HepG2 (cell line): ENCODE data around the gene FGA. TPM values are rescaled to one million over a fixed set of nuclear protein-coding genes. Genes with fewer than 3 reads are reported as not detected.

ENCODE experiments used
- DRAP1 ChIP-seq: IDR thresholded peaks from 2 replicates; pipeline ENCODE4 v1.6.1; 2016; ENCODE audit warnings: missing genetic modification reagents, missing compliant biosample characterization
- FOXO1 ChIP-seq: sonication (generic); formaldehyde crosslinking; IDR thresholded peaks from 2 replicates; pipeline ENCODE4 v1.4.0; 2020; ENCODE audit warnings: missing genetic modification reagents
- HHEX ChIP-seq: IDR thresholded peaks from 2 replicates; pipeline ENCODE4 v1.6.1; 2016; ENCODE audit warnings: control low read depth
- HOXA5 ChIP-seq: sonication (generic); formaldehyde crosslinking; IDR thresholded peaks from 2 replicates; pipeline ENCODE4 v1.4.0; 2020; ENCODE audit warnings: missing genetic modification reagents
- IRF2 ChIP-seq: IDR thresholded peaks from 2 replicates; pipeline ENCODE4 v1.6.1; 2018; ENCODE audit warnings: missing genetic modification reagents, missing compliant biosample characterization
- KAT8 ChIP-seq: IDR thresholded peaks from 2 replicates; pipeline ENCODE4 v1.6.1; 2016; ENCODE audit warnings: missing genetic modification reagents, missing compliant biosample characterization
- KLF16 ChIP-seq, 2 experiments: sonication (generic) in 1 of 2; formaldehyde crosslinking in 1 of 2; IDR thresholded peaks; 2 replicates each; pipeline versions ENCODE4 v1.6.1 to v1.8.0; 2016 to 2023; ENCODE audit warnings: missing genetic modification reagents in 2 of 2, missing compliant biosample characterization in 1 of 2
- MIER2 ChIP-seq: IDR thresholded peaks from 2 replicates; pipeline ENCODE4 v1.6.1; 2016; ENCODE audit warnings: missing biosample characterization, missing genetic modification reagents
- PHF21A ChIP-seq: sonication (generic); formaldehyde crosslinking; IDR thresholded peaks from 2 replicates; pipeline ENCODE4 v1.5.0; 2020; ENCODE audit warnings: mild to moderate bottlenecking, missing genetic modification reagents
- TBX2 ChIP-seq: sonication (generic); formaldehyde crosslinking; IDR thresholded peaks from 2 replicates; pipeline ENCODE4 v1.5.0; 2020; ENCODE audit warnings: missing genetic modification reagents, mild to moderate bottlenecking, borderline replicate concordance
- ZBTB4 ChIP-seq: sonication (generic); formaldehyde crosslinking; IDR thresholded peaks from 2 replicates; pipeline ENCODE4 v1.4.0; 2020; ENCODE audit warnings: missing genetic modification reagents, mild to moderate bottlenecking, borderline replicate concordance
- ZBTB42 ChIP-seq: sonication (generic); formaldehyde crosslinking; IDR thresholded peaks from 2 replicates; pipeline ENCODE4 v1.5.0; 2020; ENCODE audit warnings: mild to moderate bottlenecking, missing genetic modification reagents
- ZMYM2 ChIP-seq: sonication (generic); formaldehyde crosslinking; IDR thresholded peaks from 2 replicates; pipeline ENCODE4 v1.8.0; 2022; ENCODE audit warnings: mild to moderate bottlenecking, missing genetic modification reagents
- ZNF331 ChIP-seq: sonication (generic); formaldehyde crosslinking; IDR thresholded peaks from 2 replicates; pipeline ENCODE4 v1.4.0; 2020; ENCODE audit warnings: missing genetic modification reagents
- ZNF746 ChIP-seq: sonication (generic); formaldehyde crosslinking; IDR thresholded peaks from 2 replicates; pipeline ENCODE4 v1.8.0; 2022; ENCODE audit warnings: mild to moderate bottlenecking, missing genetic modification reagents
- ZNF878 ChIP-seq: sonication (generic); formaldehyde crosslinking; IDR thresholded peaks from 2 replicates; pipeline ENCODE4 v1.8.1; 2023; ENCODE audit warnings: mild to moderate bottlenecking, missing genetic modification reagents, moderate library complexity
- polyA plus RNA-seq, 8 experiments: library from polyadenylated mRNA; depleted of rRNA in 3 of 8; stranded (reverse) in 7 of 8; unstranded in 1 of 8; fragments of >200 nt; fragmentation: Illumina TruSeq in 4 of 8; extraction: Trizol in 4 of 8; gene quantifications; 2 replicates each; pipeline versions ENCODE4 v1.2.1 to v1.2.3, GENCODE V29; 2011 to 2016; ENCODE audit warnings: low read depth in 4 of 8, missing spikeins in 1 of 8, mixed read lengths in 1 of 8; ENCODE audit not compliant: insufficient read depth in 1 of 8
- total RNA-seq, 5 experiments: library from RNA; depleted of rRNA; stranded (reverse); fragments of >200 nt; fragmentation: Illumina TruSeq; extraction: Trizol; gene quantifications; 2 replicates each; pipeline ENCODE4 v1.2.3, GENCODE V29; 2016; ENCODE audit warnings: low read depth in 1 of 5
- TF ChIP-seq, protein P1 (sequence below): sonication (generic); formaldehyde crosslinking; IDR thresholded peaks from 2 replicates; pipeline ENCODE4 v1.5.0; 2020; ENCODE audit warnings: missing genetic modification reagents
- TF ChIP-seq, protein P2 (sequence below): IDR thresholded peaks from 2 replicates; pipeline ENCODE4 v1.6.1; 2016; ENCODE audit warnings: mild to moderate bottlenecking
- TF ChIP-seq, protein P3 (sequence below): sonication (generic); formaldehyde crosslinking; IDR thresholded peaks from 2 replicates; pipeline ENCODE4 v1.5.1; 2020; ENCODE audit warnings: mild to moderate bottlenecking, missing genetic modification reagents, borderline replicate concordance

The FGA gene
- total and polyA plus RNA-seq, 2 of the 13 experiments (the other 11 are each of a cell fraction or from before 2014, with no cell fraction given) = 640 to 1,523 TPM

GRCh38 chr4:154595807-154596206, 5.3 kb upstream of the FGA start (continued):
- TF ChIP-seq, protein P1, sequence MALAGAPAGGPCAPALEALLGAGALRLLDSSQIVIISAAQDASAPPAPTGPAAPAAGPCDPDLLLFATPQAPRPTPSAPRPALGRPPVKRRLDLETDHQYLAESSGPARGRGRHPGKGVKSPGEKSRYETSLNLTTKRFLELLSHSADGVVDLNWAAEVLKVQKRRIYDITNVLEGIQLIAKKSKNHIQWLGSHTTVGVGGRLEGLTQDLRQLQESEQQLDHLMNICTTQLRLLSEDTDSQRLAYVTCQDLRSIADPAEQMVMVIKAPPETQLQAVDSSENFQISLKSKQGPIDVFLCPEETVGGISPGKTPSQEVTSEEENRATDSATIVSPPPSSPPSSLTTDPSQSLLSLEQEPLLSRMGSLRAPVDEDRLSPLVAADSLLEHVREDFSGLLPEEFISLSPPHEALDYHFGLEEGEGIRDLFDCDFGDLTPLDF (CRISPR knock-in tag) = no peak
- TF ChIP-seq ZNF746 = peak; percentile 46; the same call in 1 of the 2 replicates
- peak; percentile 83 for TF ChIP-seq HHEX
- TF ChIP-seq, protein P2, sequence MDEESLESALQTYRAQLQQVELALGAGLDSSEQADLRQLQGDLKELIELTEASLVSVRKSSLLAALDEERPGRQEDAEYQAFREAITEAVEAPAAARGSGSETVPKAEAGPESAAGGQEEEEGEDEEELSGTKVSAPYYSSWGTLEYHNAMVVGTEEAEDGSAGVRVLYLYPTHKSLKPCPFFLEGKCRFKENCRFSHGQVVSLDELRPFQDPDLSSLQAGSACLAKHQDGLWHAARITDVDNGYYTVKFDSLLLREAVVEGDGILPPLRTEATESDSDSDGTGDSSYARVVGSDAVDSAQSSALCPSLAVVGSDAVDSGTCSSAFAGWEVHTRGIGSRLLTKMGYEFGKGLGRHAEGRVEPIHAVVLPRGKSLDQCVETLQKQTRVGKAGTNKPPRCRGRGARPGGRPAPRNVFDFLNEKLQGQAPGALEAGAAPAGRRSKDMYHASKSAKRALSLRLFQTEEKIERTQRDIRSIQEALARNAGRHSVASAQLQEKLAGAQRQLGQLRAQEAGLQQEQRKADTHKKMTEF (CRISPR knock-in tag) = peak; percentile 89
- no peak for TF ChIP-seq ZBTB4 (CRISPR knock-in tag)
- peak; percentile 74 for TF ChIP-seq KAT8
- TF ChIP-seq, protein P3, sequence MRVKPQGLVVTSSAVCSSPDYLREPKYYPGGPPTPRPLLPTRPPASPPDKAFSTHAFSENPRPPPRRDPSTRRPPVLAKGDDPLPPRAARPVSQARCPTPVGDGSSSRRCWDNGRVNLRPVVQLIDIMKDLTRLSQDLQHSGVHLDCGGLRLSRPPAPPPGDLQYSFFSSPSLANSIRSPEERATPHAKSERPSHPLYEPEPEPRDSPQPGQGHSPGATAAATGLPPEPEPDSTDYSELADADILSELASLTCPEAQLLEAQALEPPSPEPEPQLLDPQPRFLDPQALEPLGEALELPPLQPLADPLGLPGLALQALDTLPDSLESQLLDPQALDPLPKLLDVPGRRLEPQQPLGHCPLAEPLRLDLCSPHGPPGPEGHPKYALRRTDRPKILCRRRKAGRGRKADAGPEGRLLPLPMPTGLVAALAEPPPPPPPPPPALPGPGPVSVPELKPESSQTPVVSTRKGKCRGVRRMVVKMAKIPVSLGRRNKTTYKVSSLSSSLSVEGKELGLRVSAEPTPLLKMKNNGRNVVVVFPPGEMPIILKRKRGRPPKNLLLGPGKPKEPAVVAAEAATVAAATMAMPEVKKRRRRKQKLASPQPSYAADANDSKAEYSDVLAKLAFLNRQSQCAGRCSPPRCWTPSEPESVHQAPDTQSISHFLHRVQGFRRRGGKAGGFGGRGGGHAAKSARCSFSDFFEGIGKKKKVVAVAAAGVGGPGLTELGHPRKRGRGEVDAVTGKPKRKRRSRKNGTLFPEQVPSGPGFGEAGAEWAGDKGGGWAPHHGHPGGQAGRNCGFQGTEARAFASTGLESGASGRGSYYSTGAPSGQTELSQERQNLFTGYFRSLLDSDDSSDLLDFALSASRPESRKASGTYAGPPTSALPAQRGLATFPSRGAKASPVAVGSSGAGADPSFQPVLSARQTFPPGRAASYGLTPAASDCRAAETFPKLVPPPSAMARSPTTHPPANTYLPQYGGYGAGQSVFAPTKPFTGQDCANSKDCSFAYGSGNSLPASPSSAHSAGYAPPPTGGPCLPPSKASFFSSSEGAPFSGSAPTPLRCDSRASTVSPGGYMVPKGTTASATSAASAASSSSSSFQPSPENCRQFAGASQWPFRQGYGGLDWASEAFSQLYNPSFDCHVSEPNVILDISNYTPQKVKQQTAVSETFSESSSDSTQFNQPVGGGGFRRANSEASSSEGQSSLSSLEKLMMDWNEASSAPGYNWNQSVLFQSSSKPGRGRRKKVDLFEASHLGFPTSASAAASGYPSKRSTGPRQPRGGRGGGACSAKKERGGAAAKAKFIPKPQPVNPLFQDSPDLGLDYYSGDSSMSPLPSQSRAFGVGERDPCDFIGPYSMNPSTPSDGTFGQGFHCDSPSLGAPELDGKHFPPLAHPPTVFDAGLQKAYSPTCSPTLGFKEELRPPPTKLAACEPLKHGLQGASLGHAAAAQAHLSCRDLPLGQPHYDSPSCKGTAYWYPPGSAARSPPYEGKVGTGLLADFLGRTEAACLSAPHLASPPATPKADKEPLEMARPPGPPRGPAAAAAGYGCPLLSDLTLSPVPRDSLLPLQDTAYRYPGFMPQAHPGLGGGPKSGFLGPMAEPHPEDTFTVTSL = peak; percentile 87
- peak; percentile 86 for TF ChIP-seq TBX2 (CRISPR knock-in tag)
- TF ChIP-seq DRAP1 (CRISPR knock-in tag) = 0 out of 2 replicates have a peak, but pooled peaks have one; percentile 22
- TF ChIP-seq ZNF878 (CRISPR knock-in tag) = 0 out of 2 replicates have a peak, but pooled peaks have one; percentile 46
- TF ChIP-seq HOXA5 (CRISPR knock-in tag) = 0 out of 2 replicates have a peak, but pooled peaks have one; percentile 55
- TF ChIP-seq KLF16 (CRISPR knock-in tag; IDR thresholded peaks at IDR 0.05) = peak in 1 of 2 experiments; percentile 92; a peak in 2 of 4 replicates
- peak; percentile 52; the same call in 1 of the 2 replicates for TF ChIP-seq ZNF331
- TF ChIP-seq PHF21A (CRISPR knock-in tag) = 0 out of 2 replicates have a peak, but pooled peaks have one; percentile 28
- TF ChIP-seq ZMYM2 (CRISPR knock-in tag) = no peak
- TF ChIP-seq IRF2 (CRISPR knock-in tag) = peak; percentile 76
- TF ChIP-seq FOXO1 (CRISPR knock-in tag) = peak; percentile 87; the same call in 1 of the 2 replicates
- TF ChIP-seq MIER2 (CRISPR knock-in tag) = 0 out of 2 replicates have a peak, but pooled peaks have one; percentile 51
- no peak for TF ChIP-seq ZBTB42 (CRISPR knock-in tag)
